ENCODE data around the gene DTX3L. TPM values are rescaled to one million over a fixed set of nuclear protein-coding genes. Genes with fewer than 3 reads are reported as not detected.

DTX3L gene
- polyA plus RNA-seq, 4 donors, result 12.9 to 13.8 (median 13.4) TPM

DNA sequence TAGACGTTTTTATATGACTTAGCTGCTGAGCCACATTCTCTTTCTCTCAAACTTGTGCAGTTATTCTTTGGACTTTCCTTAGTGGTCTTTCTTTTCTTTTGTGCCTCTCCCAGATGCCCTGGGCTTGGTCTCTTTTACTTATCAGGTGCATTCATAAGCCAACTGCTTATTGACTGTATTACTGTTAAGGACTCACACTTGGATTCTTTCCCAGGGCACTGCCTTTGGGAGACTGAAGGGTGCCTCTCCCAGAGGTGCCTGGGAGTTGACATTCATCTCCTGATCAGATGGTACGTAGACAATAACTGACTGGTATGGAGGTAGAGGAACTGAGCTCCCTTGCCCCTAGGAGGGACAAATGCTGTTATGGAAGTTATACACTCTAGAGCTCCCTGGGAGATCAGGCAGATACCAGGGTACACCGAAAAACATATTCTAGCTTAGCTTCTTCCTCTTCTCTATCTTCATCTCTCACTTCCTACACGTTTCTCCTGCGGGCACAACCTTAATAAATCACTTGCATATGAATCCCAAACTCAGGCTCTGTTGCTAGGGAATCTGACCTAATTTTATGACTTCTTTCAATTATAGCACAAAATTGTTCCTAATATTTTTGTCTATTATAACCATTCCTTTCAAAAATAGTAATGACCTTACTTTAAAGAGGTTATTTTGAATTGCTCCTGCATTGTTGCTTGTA is 38.0 kb downstream of the DTX3L start:
- no peak for DNase-seq (ENCODE audit: low read depth in 4 of 4, low spot score in 2 of 4)

DNA sequence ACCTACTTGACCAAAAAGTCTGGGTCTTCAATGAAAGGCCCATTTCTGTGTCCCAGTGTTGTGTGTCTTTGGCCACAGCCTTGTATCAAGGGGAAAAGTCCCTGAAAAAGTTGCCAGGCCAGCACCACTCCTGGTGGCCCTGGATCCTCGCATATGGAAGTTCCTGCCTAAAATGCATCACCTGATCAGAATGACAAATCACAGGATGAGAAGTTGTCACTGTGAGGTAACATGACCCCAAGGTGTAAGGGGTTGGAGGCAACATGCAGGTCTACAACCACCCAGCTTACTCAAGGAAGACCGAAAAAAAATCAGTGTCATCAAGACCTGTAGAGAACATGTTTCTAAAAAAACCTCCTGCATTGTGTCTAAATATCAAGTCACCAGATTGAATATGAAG is 38.9 kb downstream of the DTX3L start:
- no peak for DNase-seq (ENCODE audit: low read depth in 4 of 4, low spot score in 2 of 4)

DNA sequence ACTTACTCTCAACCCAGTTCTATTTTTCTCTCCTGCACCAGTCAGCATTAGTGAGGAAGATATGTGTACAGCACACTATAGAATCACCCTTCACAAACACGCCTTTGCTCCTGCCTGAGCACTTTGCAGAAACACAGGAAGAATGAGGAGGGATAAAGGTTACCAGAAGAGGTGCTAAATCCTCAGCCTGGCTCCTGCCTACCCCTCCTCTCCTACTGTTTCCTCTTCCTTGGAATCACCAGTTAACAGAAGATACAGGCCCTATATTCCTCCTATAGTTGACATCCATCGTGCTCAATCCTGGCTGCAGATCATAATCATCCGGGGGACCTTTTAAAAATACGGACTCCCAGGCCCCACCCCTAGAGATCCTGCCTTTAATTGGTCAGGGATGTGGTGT is 42.2 kb downstream of the DTX3L start:
- no peak for DNase-seq (ENCODE audit: low read depth in 4 of 4, low spot score in 2 of 4)

- DNase-seq (ENCODE audit: low read depth in 4 of 4, low spot score in 2 of 4), result no peak
Observed at GRCh38 chr3:122608916-122609315, 44.8 kb downstream of the DTX3L start.

GRCh38 chr3:122609798-122610559 is 45.8 kb downstream of the DTX3L start:
- no peak for DNase-seq (ENCODE audit: low read depth in 4 of 4, low spot score in 2 of 4)

DNA sequence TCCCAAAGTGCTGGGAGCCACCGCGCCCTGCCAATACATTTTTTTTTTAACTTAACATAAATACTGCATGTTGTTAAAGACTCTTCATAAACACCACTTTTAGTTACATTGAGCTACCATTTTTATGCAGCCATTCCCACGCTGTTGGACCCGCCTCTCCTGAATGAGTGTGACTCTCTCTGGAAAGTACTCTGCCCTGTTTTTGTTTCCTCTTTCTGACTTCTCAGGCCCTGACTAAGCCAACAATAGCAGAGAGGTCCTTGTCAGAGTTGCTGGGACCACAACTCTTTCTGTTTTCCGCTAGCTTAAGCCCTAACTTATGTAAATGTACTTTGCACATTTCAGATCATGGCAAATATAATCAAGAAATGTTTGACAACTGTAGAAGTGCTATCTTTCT is 48.6 kb downstream of the DTX3L start:
- no peak for DNase-seq (ENCODE audit: low read depth in 4 of 4, low spot score in 2 of 4)

- DNase-seq (ENCODE audit: low read depth in 4 of 4, low spot score in 2 of 4), result no peak
Observed at GRCh38 chr3:122615303-122615702, 51.2 kb downstream of the DTX3L start.

DNA sequence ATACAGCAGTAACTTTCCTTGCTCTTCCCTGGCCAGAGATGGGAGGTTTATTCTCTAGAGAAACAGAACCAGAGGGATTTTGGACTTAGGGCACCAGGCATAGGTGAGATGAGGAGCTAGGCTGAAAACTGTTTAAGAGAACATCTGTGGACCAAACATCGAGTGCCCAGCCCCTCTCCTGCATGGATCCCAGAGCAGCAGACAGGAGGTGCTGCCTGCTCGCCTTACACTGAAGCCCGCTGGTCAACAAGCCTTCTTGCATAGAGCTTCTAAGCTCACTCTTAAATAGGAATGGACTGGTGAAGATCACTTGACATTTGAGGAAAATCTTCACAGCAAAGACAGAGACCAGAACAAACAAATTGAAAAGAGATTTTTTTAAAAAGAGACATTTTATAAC is 54.5 kb downstream of the DTX3L start:
- DNase-seq (ENCODE audit: low read depth in 4 of 4, low spot score in 2 of 4), result no peak

- DNase-seq (ENCODE audit: low read depth in 4 of 4, low spot score in 2 of 4), result no peak
Observed at GRCh38 chr3:122619040-122619439, 54.9 kb downstream of the DTX3L start.

- DNase-seq (ENCODE audit: low read depth in 4 of 4, low spot score in 2 of 4), result no peak
Observed at GRCh38 chr3:122620399-122620798, 56.3 kb downstream of the DTX3L start.

- no peak for DNase-seq (ENCODE audit: low read depth in 4 of 4, low spot score in 2 of 4)
Observed at GRCh38 chr3:122621112-122621511, 57.0 kb downstream of the DTX3L start.

- no peak for DNase-seq (ENCODE audit: low read depth in 4 of 4, low spot score in 2 of 4)
Observed at GRCh38 chr3:122623031-122623829, 59.1 kb downstream of the DTX3L start.

Other genes starting within 250 kb of the DTX3L start
- gene CSTA, start 239.1 kb upstream of the DTX3L start, polyA plus RNA-seq (ENCODE audit: insufficient read length in 4 of 4), result 1 to 10 TPM in 1 of 4 donors, under 1 TPM in 3; 0.63 to 1.5 (median 0.65) TPM
- gene MIX23, start 181.1 kb upstream of the DTX3L start, polyA plus RNA-seq (ENCODE audit: insufficient read length in 4 of 4), result 10 to 100 TPM; 51.3 to 60.7 (median 54.3) TPM
- 10 to 100 TPM; 63.9 to 81.9 (median 71.4) TPM for gene FAM162A, start 180.2 kb upstream of the DTX3L start, polyA plus RNA-seq (ENCODE audit: insufficient read length in 4 of 4)
- gene WDR5B, start 148.3 kb upstream of the DTX3L start, polyA plus RNA-seq (ENCODE audit: insufficient read length in 4 of 4), result 10 to 100 TPM in 3 of 4 donors, 1 to 10 TPM in 1; 8.6 to 11.9 (median 10.5) TPM
- gene KPNA1, start 49.4 kb upstream of the DTX3L start, polyA plus RNA-seq (ENCODE audit: insufficient read length in 4 of 4), result 10 to 100 TPM; 41.3 to 50.4 (median 48.9) TPM
- gene PARP9, start within 50 bp of the DTX3L start, polyA plus RNA-seq (ENCODE audit: insufficient read length in 4 of 4), result 10 to 100 TPM; 14.5 to 18.6 (median 15.2) TPM
- under 1 TPM; 0.06 to 0.46 (median 0.30) TPM for gene PARP15, start 13.3 kb downstream of the DTX3L start, polyA plus RNA-seq (ENCODE audit: insufficient read length in 4 of 4)
- 10 to 100 TPM; 19.1 to 29.6 (median 26.6) TPM for gene PARP14, start 116.5 kb downstream of the DTX3L start, polyA plus RNA-seq (ENCODE audit: insufficient read length in 4 of 4)
- gene HSPBAP1, start 229.5 kb downstream of the DTX3L start, polyA plus RNA-seq (ENCODE audit: insufficient read length in 4 of 4), result 10 to 100 TPM; 10.0 to 17.3 (median 13.2) TPM
- gene SLC49A4, start 230.7 kb downstream of the DTX3L start, polyA plus RNA-seq (ENCODE audit: insufficient read length in 4 of 4), result 10 to 100 TPM; 13.9 to 14.9 (median 14.7) TPM

Data from left renal cortex interstitium (tissue), 4 donors.